Lower lobe of right lung (tissue), 2 donors: ENCODE measurements around the gene RIOX2. TPM values are rescaled to one million over a fixed set of nuclear protein-coding genes. Genes with fewer than 3 reads are reported as not detected.

Source experiments
- ATAC-seq, 2 donors: fragments of 200-7000 bp; cut with Tn5 transposase; one replicate each; pipeline ENCODE4 v1.9.1; 2020 to 2022; ENCODE audit warnings: mild to moderate bottlenecking in 2 of 2, moderate library complexity in 2 of 2
- DNase-seq: peaks from one replicate; pipeline ENCODE4 v3.0.0-alpha.2; 2020
- H3K27ac ChIP-seq: fragments of 200-600 bp; one replicate; pipeline ENCODE4 v1.8.0; 2022
- H3K27me3 ChIP-seq: fragments of 200-600 bp; one replicate; pipeline ENCODE4 v1.8.0; 2022; ENCODE audit warnings: low read depth
- H3K36me3 ChIP-seq: fragments of 200-600 bp; one replicate; pipeline ENCODE4 v1.8.0; 2022; ENCODE audit warnings: mild to moderate bottlenecking
- H3K4me1 ChIP-seq: fragments of 200-600 bp; one replicate; pipeline ENCODE4 v1.8.0; 2022
- H3K4me3 ChIP-seq: fragments of 200-600 bp; one replicate; pipeline ENCODE4 v1.8.0; 2022; ENCODE audit warnings: mild to moderate bottlenecking
- H3K9me3 ChIP-seq: fragments of 200-600 bp; one replicate; pipeline ENCODE4 v1.8.0; 2022
- intact Hi-C: fragments of 100-400 bp; cut with DNase I; formaldehyde crosslinking; loops from one replicate; pipeline ENCODE4 v1.11.0; 2022
- long read RNA-seq: library from polyadenylated mRNA; unstranded; transcript quantifications from one replicate; pipeline ENCODE4 v2.0.0, GENCODE V29; 2021
- total RNA-seq: library from RNA; stranded (reverse); fragmentation: NEBNext Ultra II Directional; extraction: Animal tissue kit (Norgen Biotek cat#: 25700); gene quantifications from one replicate; pipeline ENCODE4 v1.2.1, GENCODE V29; 2021
- TF ChIP-seq, protein P1 (sequence below): fragments of 200-600 bp; IDR thresholded peaks from one replicate; pipeline ENCODE4 v1.8.0; 2022; ENCODE audit warnings: antibody characterized with exemption, mild to moderate bottlenecking
- donor health status: DM: no; HTN: yes; CAD: no; lungs with severe emphysema.

The RIOX2 gene
- 20.5 TPM for total RNA-seq
- long read RNA-seq, full-length matches to known transcripts, result 24 of 48 reads
- long read RNA-seq, partial matches to known transcripts, result 12 of 48 reads
- long read RNA-seq, other reads (novel, unspliced or antisense), result 12 of 48 reads

DNA sequence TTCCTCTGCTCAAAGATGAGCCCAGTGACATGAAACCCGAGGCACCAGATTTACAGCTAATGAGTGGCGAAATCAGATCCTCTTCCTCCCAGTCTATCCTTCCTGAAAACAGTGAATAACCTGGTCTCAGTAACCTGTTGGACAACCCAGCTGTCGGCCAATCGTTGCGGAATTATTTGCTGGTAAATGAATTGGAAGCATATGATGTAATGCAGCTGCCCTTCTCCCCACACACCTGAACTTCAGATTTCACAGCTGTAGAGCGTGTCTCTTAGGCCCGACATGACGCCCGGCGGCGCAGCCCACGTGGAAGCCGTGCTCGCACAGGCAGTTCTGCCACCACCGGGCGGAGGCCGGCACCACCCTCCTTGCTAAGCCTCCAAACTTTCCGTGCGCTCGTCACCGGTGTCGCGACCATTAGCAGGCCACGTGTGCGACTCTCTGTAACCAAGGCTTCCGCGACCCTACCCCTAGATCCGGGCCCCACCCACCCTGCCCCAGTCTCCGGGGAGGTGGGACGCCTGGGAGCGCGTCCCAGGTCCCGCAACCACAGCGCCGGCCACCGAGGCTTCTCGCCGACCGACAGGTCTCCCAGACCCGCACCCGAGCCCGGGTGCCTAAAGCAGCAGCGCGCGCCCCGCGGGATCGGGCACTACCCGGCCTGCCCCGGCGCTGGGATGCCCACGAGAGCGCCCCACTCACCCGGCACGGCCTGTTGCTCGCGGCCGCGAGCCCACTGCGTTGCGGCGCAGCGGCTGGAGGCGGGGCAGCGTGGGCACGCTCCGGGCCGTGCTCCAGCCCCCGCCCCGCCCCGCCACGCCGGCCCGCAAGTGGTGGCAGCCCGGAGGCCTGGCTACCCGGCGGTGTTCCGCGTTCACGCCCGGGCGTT lies at the start of gene RIOX2:
Gene RIOX2 (minus strand): TSS at position 753 of the 889 bp plus-strand sequence. CDS start 4,838 bp downstream, outside the sequence.
- Histone ChIP-seq H3K4me1 (peaks cover 22% of the 10 kb centered on the region), H3K4me3 (peak within 1 kb of the TSS; percentile 75), H3K27me3 (no peaks in the 10 kb centered on the region), H3K36me3 (peaks cover under 1% of the 10 kb centered on the region), H3K9me3 (no peaks in the 10 kb centered on the region), H3K27ac (peak within 1 kb of the TSS; percentile 86)
- TF ChIP-seq, protein P1, sequence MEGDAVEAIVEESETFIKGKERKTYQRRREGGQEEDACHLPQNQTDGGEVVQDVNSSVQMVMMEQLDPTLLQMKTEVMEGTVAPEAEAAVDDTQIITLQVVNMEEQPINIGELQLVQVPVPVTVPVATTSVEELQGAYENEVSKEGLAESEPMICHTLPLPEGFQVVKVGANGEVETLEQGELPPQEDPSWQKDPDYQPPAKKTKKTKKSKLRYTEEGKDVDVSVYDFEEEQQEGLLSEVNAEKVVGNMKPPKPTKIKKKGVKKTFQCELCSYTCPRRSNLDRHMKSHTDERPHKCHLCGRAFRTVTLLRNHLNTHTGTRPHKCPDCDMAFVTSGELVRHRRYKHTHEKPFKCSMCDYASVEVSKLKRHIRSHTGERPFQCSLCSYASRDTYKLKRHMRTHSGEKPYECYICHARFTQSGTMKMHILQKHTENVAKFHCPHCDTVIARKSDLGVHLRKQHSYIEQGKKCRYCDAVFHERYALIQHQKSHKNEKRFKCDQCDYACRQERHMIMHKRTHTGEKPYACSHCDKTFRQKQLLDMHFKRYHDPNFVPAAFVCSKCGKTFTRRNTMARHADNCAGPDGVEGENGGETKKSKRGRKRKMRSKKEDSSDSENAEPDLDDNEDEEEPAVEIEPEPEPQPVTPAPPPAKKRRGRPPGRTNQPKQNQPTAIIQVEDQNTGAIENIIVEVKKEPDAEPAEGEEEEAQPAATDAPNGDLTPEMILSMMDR, result peak; percentile 15
- DNase-seq, result peak; percentile 91
- intact Hi-C loops, result no loop called here
- peak; percentile 98 to 99 for ATAC-seq

DNA sequence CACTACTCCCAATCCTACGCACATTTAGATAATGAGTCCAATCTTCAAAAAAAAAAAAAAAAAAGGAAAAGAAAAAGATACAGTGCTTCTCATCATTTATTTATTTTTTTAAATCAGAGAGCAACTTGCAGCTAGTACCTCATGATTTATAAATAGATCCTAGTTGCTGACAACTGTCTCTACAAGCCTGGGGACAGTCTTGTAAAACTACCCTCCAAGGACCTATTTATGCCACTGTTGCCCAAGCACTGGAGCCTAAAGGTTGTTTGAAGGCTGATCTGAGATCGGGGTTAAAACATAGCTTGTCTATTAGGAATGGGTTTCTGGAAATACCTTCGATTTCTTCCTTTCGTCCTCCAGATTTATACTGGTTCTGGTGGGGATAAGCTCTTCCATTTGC lies 48.2 kb upstream of the RIOX2 start:
- no peaks in the 10 kb centered on the region for H3K27me3 ChIP-seq
- no peak overlapping the region for H3K27ac ChIP-seq
- intact Hi-C loops, result loop anchor here (5.0 kb wide), 1 partner anchor 228 kb away; no protein-coding TSS in a partner anchor
- H3K36me3 ChIP-seq, result no peaks in the 10 kb centered on the region
- H3K4me1 ChIP-seq, result peaks cover 4% of the 10 kb centered on the region
- TF ChIP-seq, protein P1, result no peak
- DNase-seq (no peak), ATAC-seq (no peak)
- no peak overlapping the region for H3K4me3 ChIP-seq
- H3K9me3 ChIP-seq, result no peaks in the 10 kb centered on the region

DNA sequence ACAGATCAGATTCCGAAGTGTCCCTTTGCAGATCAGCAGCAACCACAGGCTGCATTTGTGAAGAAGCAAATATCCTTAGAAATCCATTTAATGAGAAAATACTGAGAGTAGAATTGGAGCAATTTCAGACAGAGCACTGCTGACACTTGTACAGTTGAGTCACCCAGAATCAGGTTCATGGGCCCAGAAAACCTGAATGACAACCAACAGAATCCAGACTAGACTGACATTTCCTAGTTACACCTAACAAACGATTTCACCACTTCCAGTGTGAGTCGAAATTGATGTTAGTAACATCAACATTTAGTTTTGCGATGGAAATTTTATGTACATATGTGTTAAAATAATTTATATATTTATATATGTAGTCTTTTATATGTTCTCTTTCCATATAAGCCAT lies 46.1 kb upstream of the RIOX2 start:
- ATAC-seq (no peak), DNase-seq (no peak)
- Histone ChIP-seq H3K27me3 (no peaks in the 10 kb centered on the region), H3K4me3 (no peak overlapping the region), H3K9me3 (no peaks in the 10 kb centered on the region), H3K27ac (no peak overlapping the region), H3K4me1 (peaks cover 13% of the 10 kb centered on the region), H3K36me3 (no peaks in the 10 kb centered on the region)
- TF ChIP-seq, protein P1, result no peak
- intact Hi-C loops, result no loop called here

DNA sequence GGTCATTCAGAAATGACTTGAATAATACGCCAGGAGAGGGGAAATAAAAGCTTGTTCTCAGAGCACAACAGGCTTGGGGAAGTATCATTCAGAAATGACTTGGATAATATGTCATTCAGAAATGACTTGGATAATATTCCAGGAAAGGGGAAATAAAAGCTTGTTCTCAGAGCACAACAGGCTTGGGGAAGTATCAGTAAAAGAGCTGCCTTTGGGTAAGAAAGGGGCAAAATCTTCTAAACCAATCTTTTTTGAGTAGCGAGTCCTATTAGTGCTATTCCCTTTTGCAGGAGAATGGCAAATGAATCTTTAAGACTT lies 42.0 kb upstream of the RIOX2 start:
- H3K4me3 ChIP-seq, result no peak overlapping the region
- TF ChIP-seq, protein P1, result no peak
- no peak for DNase-seq
- no peaks in the 10 kb centered on the region for H3K9me3 ChIP-seq
- H3K27ac ChIP-seq, result no peak overlapping the region
- ATAC-seq, result no peak
- intact Hi-C loops, result no loop called here
- H3K36me3 ChIP-seq, result no peaks in the 10 kb centered on the region
- peaks cover 13% of the 10 kb centered on the region for H3K4me1 ChIP-seq
- H3K27me3 ChIP-seq, result no peaks in the 10 kb centered on the region

DNA sequence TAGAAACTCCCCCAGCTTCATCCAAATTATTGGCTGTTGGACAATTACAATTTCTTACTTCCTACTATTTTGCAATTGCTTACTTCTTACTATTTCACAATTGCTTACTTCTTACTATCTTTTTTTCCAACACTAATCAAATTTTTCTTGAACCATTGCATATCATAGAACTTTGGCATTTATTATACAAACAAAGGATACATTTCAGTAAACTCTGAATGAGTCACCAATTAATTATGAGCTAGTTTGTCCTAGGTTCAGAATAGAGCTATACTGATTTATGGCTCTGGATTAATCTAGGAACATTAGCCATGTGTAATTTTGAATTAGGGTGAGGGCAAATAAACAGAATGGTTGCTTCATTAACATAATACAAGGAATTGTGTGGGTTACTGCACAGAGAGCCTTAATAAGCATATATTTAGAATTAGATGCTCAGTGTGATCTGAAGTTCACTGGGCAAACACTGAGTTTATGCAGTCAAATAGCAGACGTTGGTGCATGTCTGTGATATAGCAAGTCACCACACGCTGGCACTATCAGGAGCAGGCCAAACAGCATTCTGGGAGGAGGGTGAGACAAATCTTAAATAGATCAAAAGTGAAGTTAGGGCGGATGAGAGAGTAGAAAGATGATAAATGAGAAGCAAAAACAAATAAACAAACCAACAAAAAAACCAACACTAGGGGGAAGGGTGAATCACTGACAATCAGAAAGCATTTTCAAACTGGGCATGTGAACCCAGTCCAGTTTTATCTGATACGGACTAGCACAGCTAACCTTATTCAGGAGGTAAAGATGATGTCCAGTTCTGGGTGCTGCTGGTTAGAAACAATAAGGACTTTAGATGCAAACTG lies 41.4 kb upstream of the RIOX2 start:
- intact Hi-C loops, result no loop called here
- no peak for DNase-seq
- Histone ChIP-seq H3K36me3 (no peaks in the 10 kb centered on the region), H3K27me3 (no peaks in the 10 kb centered on the region), H3K4me3 (no peak overlapping the region), H3K27ac (no peak overlapping the region), H3K9me3 (no peaks in the 10 kb centered on the region), H3K4me1 (peaks cover 13% of the 10 kb centered on the region)
- TF ChIP-seq, protein P1, result no peak
- peak in 1 of 2 donors; percentile 35 for ATAC-seq
